GM12892 (cell line): ENCODE data around the gene SEC14L1.

Experiments
- POLR2A ChIP-seq: IDR thresholded peaks from 2 replicates; pipeline ENCODE4 v1.6.1; 2011; ENCODE audit warnings: low read depth, low read length, control low read depth
- POLR2AphosphoS5 ChIP-seq: IDR thresholded peaks from 2 replicates; pipeline ENCODE4 v1.6.1; 2011; ENCODE audit warnings: low read depth, low read length, control low read depth
- TAF1 ChIP-seq: IDR thresholded peaks from 2 replicates; pipeline ENCODE4 v1.6.1; 2011; ENCODE audit warnings: low read depth, mild to moderate bottlenecking, control low read depth, low read length, borderline replicate concordance

- no peak for TF ChIP-seq POLR2AphosphoS5
- TF ChIP-seq POLR2A = no peak
- TF ChIP-seq TAF1 = no peak
These were observed 100.2 kb downstream of the SEC14L1 start for GRCh38 chr17:77240976-77241375.
